Transverse colon (tissue), 4 donors: ENCODE measurements around the gene SLX4. TPM values are rescaled to one million over a fixed set of nuclear protein-coding genes. Genes with fewer than 3 reads are reported as not detected.

Experiments used
- DNase-seq: peaks from one replicate; pipeline ENCODE4 v3.0.0-alpha.2; 2019
- H3K27ac ChIP-seq, 4 donors: fragments of 200-600 bp; sonication (generic); 2 replicates each; pipeline ENCODE4 v1.5.1; 2016 to 2018; ENCODE audit warnings: inconsistent platforms in 4 of 4
- H3K27me3 ChIP-seq: fragments of 200-600 bp; sonication (generic); 2 replicates; pipeline ENCODE4 v1.5.1; 2017; ENCODE audit warnings: inconsistent platforms
- H3K36me3 ChIP-seq, 4 donors: fragments of 200-600 bp; sonication (generic); 2 replicates each; pipeline ENCODE4 v1.5.1; 2017 to 2019; ENCODE audit warnings: inconsistent platforms in 4 of 4
- H3K4me1 ChIP-seq, 4 donors: fragments of 200-600 bp; sonication (generic); 2 replicates each; pipeline ENCODE4 v1.5.1; 2017 to 2020; ENCODE audit warnings: inconsistent platforms in 4 of 4
- H3K4me3 ChIP-seq, 4 donors: fragments of 200-600 bp; sonication (generic); 1 replicate in 1 of 4; 2 replicates in 3 of 4; pipeline versions ENCODE4 v1.5.1 to v1.6.1; 2017 to 2019; ENCODE audit warnings: inconsistent platforms in 4 of 4
- H3K9me3 ChIP-seq, 2 donors: fragments of 200-600 bp; sonication (generic); 2 replicates each; pipeline ENCODE4 v1.5.1; 2017 to 2019; ENCODE audit warnings: inconsistent platforms in 2 of 2
- EP300 ChIP-seq: sonication (generic); formaldehyde crosslinking; IDR thresholded peaks from one replicate; pipeline ENCODE4 v1.6.1; 2017; ENCODE audit warnings: antibody characterized with exemption, low read depth
- POLR2A ChIP-seq: fragments of 450-650 bp; IDR thresholded peaks from one replicate; pipeline ENCODE4 v1.6.1; 2016; ENCODE audit warnings: antibody characterized with exemption, mild to moderate bottlenecking, moderate library complexity
- POLR2AphosphoS5 ChIP-seq, 3 donors: sonication (generic); formaldehyde crosslinking; IDR thresholded peaks; one replicate each; pipeline ENCODE4 v1.6.1; 2016; ENCODE audit warnings: antibody characterized with exemption in 3 of 3
- WGBS, 2 donors: methylation state at CpG; one replicate each; pipeline ENCODE4 v1.1.5; 2018; ENCODE audit warnings: low coverage in 1 of 2; 5-methylcytosine and 5-hydroxymethylcytosine counted together
- in situ Hi-C, 4 donors: fragments of 200-750 bp; cut with MboI; loops; one replicate each; pipeline versions ENCODE4 v1.15.0 to v1.15.1; 2017; ENCODE audit warnings: low sequenced_read_pairs in 3 of 4, low pct_ligation_motif_present in 1 of 4, low pct_unique_long_range_greater_than_20kb in 1 of 4
- intact Hi-C: fragments of 100-400 bp; cut with DNase I; formaldehyde crosslinking; loops from one replicate; pipeline ENCODE4 v1.15.1; 2023; ENCODE audit warnings: low total_unique reads
- total RNA-seq, 4 donors: library from RNA; depleted of rRNA; stranded (reverse); fragments of >200 nt; gene quantifications; one replicate each; pipeline ENCODE4 v1.1.0, GENCODE V29; 2016
- TF ChIP-seq, protein P1 (sequence below), 5 experiments: fragments of 200-600 bp in 3 of 5; fragments of 450-650 bp in 2 of 5; sonication (generic) in 3 of 5; IDR thresholded peaks; 1 replicate in 2 of 5; 2 replicates in 3 of 5; pipeline ENCODE4 v1.5.1; 2016 to 2017; ENCODE audit warnings: antibody characterized with exemption in 5 of 5, inconsistent platforms in 3 of 5, mild to moderate bottlenecking in 2 of 5, moderate library complexity in 1 of 5

SLX4 gene
- total RNA-seq, 4 donors from 2014 or later: 3.0 to 11.5 (median 4.9) TPM

DNA sequence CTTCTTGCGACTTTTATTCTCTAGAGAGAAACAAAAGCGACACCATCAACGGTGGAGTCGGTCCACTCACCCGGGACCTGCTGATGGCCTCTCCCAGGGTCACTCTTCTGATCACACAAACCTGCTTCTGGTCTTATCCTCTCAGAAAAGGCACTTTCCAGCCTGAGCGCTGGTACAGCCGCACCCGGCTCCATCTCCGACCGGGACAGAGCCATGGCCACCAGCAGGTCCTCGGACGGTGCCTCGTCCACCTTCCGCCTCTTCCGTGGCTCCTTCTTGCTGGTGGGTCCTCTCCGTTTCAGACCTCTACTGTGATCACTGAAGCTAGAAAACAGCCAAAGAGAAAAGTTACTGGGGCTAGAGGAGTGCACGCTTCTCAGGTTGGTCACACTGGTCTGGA is 13.7 kb downstream of the SLX4 start:
- no peaks in the 10 kb centered on the region for H3K27me3 ChIP-seq
- in situ Hi-C loops: no loop called here
- TF ChIP-seq POLR2AphosphoS5 (IDR thresholded peaks at IDR 0.05) (no peak), EP300 (no peak), POLR2A (no peak)
- TF ChIP-seq, protein P1, sequence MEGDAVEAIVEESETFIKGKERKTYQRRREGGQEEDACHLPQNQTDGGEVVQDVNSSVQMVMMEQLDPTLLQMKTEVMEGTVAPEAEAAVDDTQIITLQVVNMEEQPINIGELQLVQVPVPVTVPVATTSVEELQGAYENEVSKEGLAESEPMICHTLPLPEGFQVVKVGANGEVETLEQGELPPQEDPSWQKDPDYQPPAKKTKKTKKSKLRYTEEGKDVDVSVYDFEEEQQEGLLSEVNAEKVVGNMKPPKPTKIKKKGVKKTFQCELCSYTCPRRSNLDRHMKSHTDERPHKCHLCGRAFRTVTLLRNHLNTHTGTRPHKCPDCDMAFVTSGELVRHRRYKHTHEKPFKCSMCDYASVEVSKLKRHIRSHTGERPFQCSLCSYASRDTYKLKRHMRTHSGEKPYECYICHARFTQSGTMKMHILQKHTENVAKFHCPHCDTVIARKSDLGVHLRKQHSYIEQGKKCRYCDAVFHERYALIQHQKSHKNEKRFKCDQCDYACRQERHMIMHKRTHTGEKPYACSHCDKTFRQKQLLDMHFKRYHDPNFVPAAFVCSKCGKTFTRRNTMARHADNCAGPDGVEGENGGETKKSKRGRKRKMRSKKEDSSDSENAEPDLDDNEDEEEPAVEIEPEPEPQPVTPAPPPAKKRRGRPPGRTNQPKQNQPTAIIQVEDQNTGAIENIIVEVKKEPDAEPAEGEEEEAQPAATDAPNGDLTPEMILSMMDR (IDR thresholded peaks at IDR 0.05): no peak
- DNase-seq: no peak
- intact Hi-C loops: no loop called here
- no peaks in the 10 kb centered on the region for H3K4me1 ChIP-seq
- no peaks in the 10 kb centered on the region for H3K9me3 ChIP-seq
- no peaks in the 10 kb centered on the region for H3K36me3 ChIP-seq
- no peak overlapping the region for H3K4me3 ChIP-seq
- 90 to 96% methylated on average over 6 to 17 of the region's 17 CpGs for WGBS, 2 donors
- H3K27ac ChIP-seq: no peak overlapping the region

GRCh38 chr16:3597226-3597625 is 14.2 kb downstream of the SLX4 start:
- Histone ChIP-seq H3K27ac (no peak overlapping the region), H3K9me3 (no peaks in the 10 kb centered on the region), H3K27me3 (no peaks in the 10 kb centered on the region), H3K4me1 (no peaks in the 10 kb centered on the region), H3K36me3 (no peaks in the 10 kb centered on the region), H3K4me3 (no peak overlapping the region)
- intact Hi-C loops: no loop called here
- WGBS, 2 donors: 92% methylated on average over 10 of the region's 10 CpGs; no CpG with 5 or more reads in 1 of the 2 donors
- no peak for DNase-seq
- in situ Hi-C loops: no loop called here
- TF ChIP-seq EP300: no peak
- no peak for TF ChIP-seq POLR2A
- no peak for TF ChIP-seq POLR2AphosphoS5 (IDR thresholded peaks at IDR 0.05)
- TF ChIP-seq, protein P1 (IDR thresholded peaks at IDR 0.05): no peak

DNA sequence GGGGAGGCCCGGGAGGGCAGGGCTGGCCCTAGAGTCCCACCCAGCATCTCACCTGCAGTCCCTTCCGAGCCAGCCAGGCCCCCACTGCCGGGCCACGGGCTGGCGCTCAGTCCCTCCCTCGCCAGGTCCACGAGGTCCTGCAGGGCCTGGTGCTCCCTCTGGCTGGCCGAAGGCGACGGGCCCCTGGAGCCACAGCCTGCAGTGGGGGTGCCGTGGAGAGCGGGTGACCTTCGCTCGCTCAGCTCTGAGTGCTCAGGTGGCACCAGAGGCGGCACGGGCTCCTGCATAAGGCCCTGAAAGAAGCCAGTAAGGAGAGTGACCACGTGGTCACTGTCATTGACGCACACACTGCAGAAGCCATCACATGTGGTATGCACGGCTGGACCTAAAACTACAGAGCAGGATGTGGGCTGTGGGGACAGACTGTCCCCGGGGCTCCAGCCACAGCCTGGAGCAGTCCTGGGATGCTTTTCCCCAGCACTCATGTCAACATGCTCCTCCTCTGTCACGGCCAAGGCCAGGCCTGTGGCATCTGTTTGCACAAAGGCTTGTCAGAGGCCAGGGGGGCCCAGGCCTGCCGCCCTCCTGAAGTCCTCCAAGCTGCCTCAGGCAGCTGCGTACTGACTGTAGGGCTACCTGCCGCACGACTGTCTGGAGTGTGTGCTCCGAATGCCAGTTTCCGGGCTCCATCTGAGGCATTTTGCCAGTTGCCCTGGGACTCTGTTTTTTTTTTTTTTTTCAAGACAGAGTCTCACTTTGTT is 15.1 kb downstream of the SLX4 start:
- Histone ChIP-seq H3K4me1 (no peaks in the 10 kb centered on the region), H3K9me3 (no peaks in the 10 kb centered on the region), H3K27ac (no peak overlapping the region), H3K27me3 (no peaks in the 10 kb centered on the region), H3K4me3 (no peak overlapping the region), H3K36me3 (no peaks in the 10 kb centered on the region)
- TF ChIP-seq, protein P1 (IDR thresholded peaks at IDR 0.05): no peak
- no peak for TF ChIP-seq EP300
- TF ChIP-seq POLR2AphosphoS5 (IDR thresholded peaks at IDR 0.05): no peak
- TF ChIP-seq POLR2A: no peak
- WGBS, 2 donors: 95 to 100% methylated on average over 3 to 26 of the region's 27 CpGs
- intact Hi-C loops (no loop called here), in situ Hi-C loops (no loop called here)
- no peak for DNase-seq

DNA sequence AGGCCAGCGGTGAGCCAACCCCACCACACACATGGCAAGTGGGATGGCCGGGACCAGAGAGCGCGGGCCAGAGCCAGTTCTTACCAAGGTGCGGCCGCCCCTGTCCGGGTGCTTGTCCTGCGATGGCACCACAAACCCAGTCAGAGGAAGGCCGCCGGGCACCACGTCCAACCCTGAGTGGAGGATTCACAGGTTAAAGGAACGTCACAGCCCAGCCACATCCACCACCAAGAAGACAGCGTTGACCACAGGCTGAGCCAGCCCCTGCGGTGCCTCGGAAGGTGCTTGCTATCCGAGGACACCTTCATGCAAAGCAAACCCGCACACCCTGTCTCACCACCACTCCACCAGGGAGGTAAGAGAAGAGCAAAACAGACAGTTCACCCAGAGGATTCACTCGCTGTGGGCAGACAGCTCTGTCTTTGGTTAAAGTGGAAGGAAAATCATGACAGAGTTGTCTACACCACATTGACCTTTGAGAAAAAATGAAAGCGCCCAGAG is 15.8 kb downstream of the SLX4 start:
- no peak for DNase-seq
- H3K36me3 ChIP-seq: no peaks in the 10 kb centered on the region
- in situ Hi-C loops: no loop called here
- TF ChIP-seq EP300 (no peak), POLR2AphosphoS5 (IDR thresholded peaks at IDR 0.05) (no peak), POLR2A (no peak)
- TF ChIP-seq, protein P1 (IDR thresholded peaks at IDR 0.05): no peak
- no peaks in the 10 kb centered on the region for H3K9me3 ChIP-seq
- no peaks in the 10 kb centered on the region for H3K4me1 ChIP-seq
- intact Hi-C loops: no loop called here
- no peak overlapping the region for H3K27ac ChIP-seq
- WGBS, 2 donors: 90% methylated on average over 19 of the region's 19 CpGs; no CpG with 5 or more reads in 1 of the 2 donors
- no peaks in the 10 kb centered on the region for H3K27me3 ChIP-seq
- no peak overlapping the region for H3K4me3 ChIP-seq
